Measurements from ENCODE around the gene TFF2. TPM values are rescaled to one million over a fixed set of nuclear protein-coding genes. Genes with fewer than 3 reads are reported as not detected.

Gene TFF2
- total and polyA plus RNA-seq, 2 of the 4 experiments (the other 2 are of a cell fraction), result not detected

DNA sequence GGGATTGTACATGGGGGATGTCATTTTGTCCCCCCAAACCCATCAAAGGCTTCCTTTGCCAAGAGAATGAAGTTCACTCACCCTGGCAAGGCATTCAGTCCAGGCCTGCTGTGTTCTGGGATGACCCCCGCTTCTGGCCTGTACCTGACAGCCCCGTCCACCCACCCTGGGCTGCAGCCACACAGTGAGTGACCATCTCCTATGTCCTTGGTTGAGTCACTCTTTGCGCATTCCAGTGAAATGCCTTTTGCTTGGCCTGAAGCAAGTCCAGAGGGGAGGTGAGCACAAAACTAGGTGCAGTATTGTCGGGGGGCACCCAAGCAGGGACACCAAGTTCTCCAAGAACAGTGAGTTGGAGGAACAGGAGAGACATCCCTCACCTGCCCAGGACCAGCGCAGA is 34.8 kb upstream of the TFF2 start:
- no peak overlapping the region for H4K5ac ChIP-seq (ENCODE audit: low read depth, low read length)
- no peak overlapping the region for H4K91ac ChIP-seq (ENCODE audit: insufficient read depth, low read depth, low read length)
- no peak overlapping the region for H3K27ac ChIP-seq (ENCODE audit: insufficient read depth, low read length)
- no peaks in the 10 kb centered on the region for H3K79me1 ChIP-seq (ENCODE audit: low read depth in 1 of 2, low read length in 2 of 2)
- WGBS, 2 experiments (ENCODE audit: extremely low coverage in 2 of 2, insufficient read length in 1 of 2), result 67% methylated on average over 3 of the region's 5 CpGs; no CpG with 5 or more reads in 1 of the 2 experiments
- ChIA-PET POLR2A (ENCODE audit: unreplicated experiment) (no interaction called here), CTCF (no interaction called here)
- intact Hi-C loops (cut with micrococcal nuclease), result no loop called here
- no peak overlapping the region for H2AK9ac ChIP-seq (replicated peaks; ENCODE audit: low read depth, low read length, poor library complexity)
- H3K36me3 ChIP-seq (ENCODE audit: control insufficient read depth, insufficient read depth, low read length), result no peaks in the 10 kb centered on the region
- no peak overlapping the region for H2AK5ac ChIP-seq (ENCODE audit: low read depth, low read length)
- H3K9me3 ChIP-seq (ENCODE audit: control insufficient read depth, insufficient read depth, low read length), result peaks cover 3% of the 10 kb centered on the region; the same call in 1 of the 2 replicates
- no peak overlapping the region for H3K4me2 ChIP-seq (ENCODE audit: low read depth, low read length)
- H2AFZ ChIP-seq (replicated peaks; ENCODE audit: low read length, poor library complexity), result no peak overlapping the region
- H3K18ac ChIP-seq (ENCODE audit: low read depth, low read length), result no peak overlapping the region
- peaks cover 28% of the 10 kb centered on the region for H3K27me3 ChIP-seq (ENCODE audit: control insufficient read depth, insufficient read depth, low read length)
- in situ Hi-C loops (cut with MboI; ENCODE audit: low sequenced_read_pairs), result no loop called here
- H4K8ac ChIP-seq (ENCODE audit: low read depth in 2 of 2, low read length in 2 of 2), result no peak overlapping the region
- H3K4me3 ChIP-seq (ENCODE audit: insufficient read depth, low read depth, low read length), result no peak overlapping the region
- dilution Hi-C loops (cut with HindIII; ENCODE audit: low sequenced_read_pairs, unreplicated experiment), result no loop called here
- H4K20me1 ChIP-seq (ENCODE audit: insufficient read depth, low read length), result no peaks in the 10 kb centered on the region
- no peak overlapping the region for H3K4ac ChIP-seq (ENCODE audit: low read depth, low read length)
- H3K9me1 ChIP-seq (ENCODE audit: insufficient read depth, low read length), result no peaks in the 10 kb centered on the region
- ATAC-seq (ENCODE audit: low read depth), result no peak
- no peak overlapping the region for H2BK15ac ChIP-seq (ENCODE audit: low read depth, low read length)
- TF ChIP-seq, protein P1, sequence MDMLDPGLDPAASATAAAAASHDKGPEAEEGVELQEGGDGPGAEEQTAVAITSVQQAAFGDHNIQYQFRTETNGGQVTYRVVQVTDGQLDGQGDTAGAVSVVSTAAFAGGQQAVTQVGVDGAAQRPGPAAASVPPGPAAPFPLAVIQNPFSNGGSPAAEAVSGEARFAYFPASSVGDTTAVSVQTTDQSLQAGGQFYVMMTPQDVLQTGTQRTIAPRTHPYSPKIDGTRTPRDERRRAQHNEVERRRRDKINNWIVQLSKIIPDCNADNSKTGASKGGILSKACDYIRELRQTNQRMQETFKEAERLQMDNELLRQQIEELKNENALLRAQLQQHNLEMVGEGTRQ (IDR thresholded peaks at IDR 0.05; ENCODE audit: low read depth, low read length), result no peak
- TF ChIP-seq POLR2A (IDR thresholded peaks at IDR 0.05; ENCODE audit: low read depth, low read length) (no peak), RCOR1 (IDR thresholded peaks at IDR 0.05; ENCODE audit: insufficient replicate concordance, low read length) (no peak), NFE2L2 (IDR thresholded peaks at IDR 0.05; ENCODE audit: low read depth, low read length) (no peak), MAFK (IDR thresholded peaks at IDR 0.05; ENCODE audit: low read depth, low read length) (no peak), RAD21 (IDR thresholded peaks at IDR 0.05; ENCODE audit: low read length) (no peak), CHD1 (IDR thresholded peaks at IDR 0.05; ENCODE audit: low read depth, low read length) (no peak), CEBPB (IDR thresholded peaks at IDR 0.05; ENCODE audit: low read depth, low read length) (no peak), SMC3 (IDR thresholded peaks at IDR 0.05; ENCODE audit: low read depth, low read length) (no peak), RFX5 (IDR thresholded peaks at IDR 0.05; ENCODE audit: low read depth, low read length) (no peak), BHLHE40 (IDR thresholded peaks at IDR 0.05; ENCODE audit: low read depth, low read length) (no peak)
- H3K4me1 ChIP-seq (ENCODE audit: control insufficient read depth, insufficient read depth, low read length), result no peaks in the 10 kb centered on the region
- H3K23ac ChIP-seq (ENCODE audit: low read depth, low read length), result no peak overlapping the region
- H2BK120ac ChIP-seq (ENCODE audit: low read depth, low read length), result no peak overlapping the region
- BruUV-seq (replicated peaks), result no TSS peak
- H3K56ac ChIP-seq (ENCODE audit: extremely low read depth, insufficient read depth, low read length), result no peak overlapping the region
- no peak overlapping the region for H2BK5ac ChIP-seq (ENCODE audit: low read depth, low read length, poor library complexity, severe bottlenecking)
- H3K14ac ChIP-seq (replicated peaks; ENCODE audit: low read depth, low read length), result no peak overlapping the region
- DNase-seq, result no peak
- H3K9ac ChIP-seq (ENCODE audit: low read depth, low read length), result no peak overlapping the region
- no peak overlapping the region for H2BK20ac ChIP-seq (ENCODE audit: low read depth, low read length)
